Esophagus (tissue), 2 donors: Measurements from ENCODE around the gene CACUL1. TPM values are rescaled to one million over a fixed set of nuclear protein-coding genes. Genes with fewer than 3 reads are reported as not detected.
A peak's percentile ranks its signal among the peaks of the same experiment; 100 is the strongest.

Experiments
- H3K27ac ChIP-seq, 2 donors: one replicate each; pipeline ENCODE4 v1.5.1; 2013; ENCODE audit warnings: low read depth in 2 of 2, mild to moderate bottlenecking in 2 of 2, inconsistent platforms in 1 of 2, low read length in 1 of 2, moderate library complexity in 1 of 2
- H3K27me3 ChIP-seq, 2 donors: one replicate each; pipeline ENCODE4 v1.6.1; 2013; ENCODE audit warnings: low read length in 2 of 2, control low read depth in 1 of 2, mild to moderate bottlenecking in 1 of 2; ENCODE audit not compliant: insufficient read depth in 2 of 2, control insufficient read depth in 1 of 2
- H3K36me3 ChIP-seq, 2 donors: one replicate each; pipeline ENCODE4 v1.6.1; 2013; ENCODE audit warnings: low read length in 1 of 2; ENCODE audit not compliant: control insufficient read depth in 2 of 2, insufficient read depth in 2 of 2
- H3K4me1 ChIP-seq, 2 donors: one replicate each; pipeline ENCODE4 v1.6.1; 2013; ENCODE audit warnings: low read length in 1 of 2; ENCODE audit not compliant: control insufficient read depth in 2 of 2, insufficient read depth in 2 of 2
- H3K4me3 ChIP-seq, 2 donors: one replicate each; pipeline ENCODE4 v1.5.1; 2013; ENCODE audit warnings: low read length in 2 of 2, mild to moderate bottlenecking in 2 of 2, low read depth in 1 of 2, moderate library complexity in 1 of 2
- H3K9me3 ChIP-seq, 2 donors: one replicate each; pipeline ENCODE4 v1.6.1; 2013; ENCODE audit warnings: mild to moderate bottlenecking in 2 of 2, low read depth in 1 of 2, low read length in 1 of 2, moderate library complexity in 1 of 2; ENCODE audit not compliant: control insufficient read depth in 2 of 2, insufficient read depth in 1 of 2
- WGBS, 2 donors: extraction: QIAGEN DNeasy Blood & Tissue Kit; methylation state at CpG; one replicate each; pipeline ENCODE4 v1.1.7; 2013; 5-methylcytosine and 5-hydroxymethylcytosine counted together
- polyA plus RNA-seq, 2 donors: library from polyadenylated mRNA; stranded (reverse); fragments of 200-250 nt; gene quantifications; one replicate each; pipeline ENCODE4 v1.2.3, GENCODE V29; 2013
- donor health status: healthy with polysubstance abuse.
- donor health status: Bipolar disorder and iron deficiency.

CACUL1 gene
- polyA plus RNA-seq, 2 donors: 6.5 to 6.9 TPM

DNA sequence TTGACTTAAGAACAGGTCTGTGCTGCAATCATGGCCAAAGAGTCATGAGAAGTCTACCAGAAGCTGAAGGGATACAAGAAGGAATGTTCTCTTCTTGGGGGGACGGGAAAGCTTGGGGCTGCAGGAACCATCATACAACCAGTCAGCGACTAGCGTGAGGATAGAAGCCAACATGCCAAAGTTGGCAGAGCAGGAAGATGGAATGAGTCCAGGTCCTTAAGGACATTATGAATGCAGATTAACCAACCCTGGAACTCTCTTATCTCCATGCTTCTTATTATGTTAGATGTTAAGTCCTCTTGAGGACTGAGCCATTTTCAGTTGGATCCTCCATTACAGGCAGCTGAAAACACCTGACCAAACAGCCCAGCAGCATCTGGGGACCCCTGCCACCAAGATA is 17.2 kb upstream of the CACUL1 start:
- no peaks in the 10 kb centered on the region for H3K36me3 ChIP-seq

DNA sequence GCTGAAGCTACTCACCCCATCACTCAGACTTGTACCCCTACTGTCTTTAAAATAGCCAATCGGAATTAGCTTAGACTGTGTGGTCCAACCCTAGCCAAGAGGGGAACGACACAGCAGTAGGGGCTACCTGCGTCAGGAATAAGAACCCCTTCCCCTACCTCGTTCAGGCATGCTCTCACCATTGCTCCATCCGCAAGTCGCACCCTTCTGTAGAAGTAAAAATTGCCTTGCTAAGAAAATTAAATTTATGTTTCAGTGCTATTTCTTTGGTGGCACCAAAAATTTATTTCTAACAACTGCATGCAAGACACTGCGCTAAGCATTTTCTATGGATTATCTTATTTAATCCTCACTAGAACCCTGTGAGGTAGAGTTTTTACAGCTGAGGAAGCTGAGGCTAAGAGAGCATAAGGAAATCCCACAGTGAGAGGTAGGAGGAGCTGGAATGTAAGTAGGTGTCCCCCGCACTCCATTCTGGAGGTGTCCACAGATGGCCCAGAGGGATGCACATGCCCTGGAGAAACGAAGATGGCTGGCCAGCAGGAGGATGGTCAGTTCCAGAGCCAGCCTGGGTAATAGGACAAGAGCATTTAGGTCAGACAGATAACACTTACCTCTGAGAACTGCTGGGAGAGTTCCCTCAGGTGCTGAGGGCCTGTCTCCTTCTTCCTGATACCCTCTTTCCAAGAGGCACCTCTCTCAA is 15.3 kb upstream of the CACUL1 start:
- Histone ChIP-seq H3K9me3 (no peaks in the 10 kb centered on the region), H3K4me1 (no peaks in the 10 kb centered on the region), H3K4me3 (no peak overlapping the region), H3K36me3 (no peaks in the 10 kb centered on the region), H3K27ac (no peak overlapping the region), H3K27me3 (no peaks in the 10 kb centered on the region)
- WGBS, 2 donors: 87 to 88% methylated on average over 9 of the region's 9 CpGs

More for the DNA sequence above, 17.2 kb upstream of the CACUL1 start:
- Histone ChIP-seq H3K4me3 (no peak overlapping the region), H3K27me3 (no peaks in the 10 kb centered on the region), H3K9me3 (no peaks in the 10 kb centered on the region), H3K27ac (no peak overlapping the region), H3K4me1 (no peaks in the 10 kb centered on the region)
- WGBS, 2 donors: 85 to 91% methylated on average over 3 of the region's 3 CpGs

DNA sequence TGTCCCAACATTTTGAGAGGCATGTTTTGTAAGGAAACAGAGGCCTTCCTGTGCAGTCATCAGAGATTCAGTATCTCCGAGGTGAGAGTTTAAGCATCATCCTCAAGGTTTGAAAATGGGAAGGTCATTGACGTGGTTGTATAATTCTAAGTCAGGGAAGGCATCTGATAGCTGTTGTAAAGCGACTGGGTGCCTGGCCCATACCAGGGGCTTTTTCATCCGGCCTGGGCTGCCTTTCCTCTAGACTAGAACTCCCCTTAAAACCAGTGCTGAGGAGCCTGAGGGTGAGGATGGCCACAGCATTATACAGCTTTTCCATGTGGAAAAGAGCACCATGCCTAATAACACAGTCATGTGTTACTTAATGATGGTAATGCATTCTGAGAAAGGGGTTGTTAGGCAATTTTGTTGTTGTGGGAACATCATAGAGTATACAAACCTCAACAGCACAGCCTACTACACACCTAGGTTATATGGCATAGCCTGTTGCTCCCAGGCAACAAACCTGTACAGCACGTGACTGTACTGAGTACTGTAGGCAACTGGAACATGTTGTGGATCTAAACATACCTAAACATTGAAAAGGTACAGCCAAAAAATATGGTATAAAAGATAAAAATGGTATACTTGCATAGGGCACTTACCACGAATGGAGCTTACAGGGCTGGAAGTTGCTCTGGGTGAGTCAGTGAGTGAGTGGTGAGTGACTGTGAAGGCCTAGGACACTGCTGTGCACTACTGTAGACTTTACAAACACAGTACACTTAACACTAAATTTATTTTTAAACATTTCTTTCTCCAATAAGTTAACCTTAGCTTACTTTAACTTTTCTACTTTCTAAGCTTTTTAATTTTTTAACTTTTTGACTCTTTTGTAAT is 13.5 kb upstream of the CACUL1 start:
- H3K4me1 ChIP-seq: no peaks in the 10 kb centered on the region
- no peaks in the 10 kb centered on the region for H3K9me3 ChIP-seq
- H3K27me3 ChIP-seq: no peaks in the 10 kb centered on the region
- WGBS, 2 donors: 86 to 90% methylated on average over 6 of the region's 6 CpGs
- H3K36me3 ChIP-seq: no peaks in the 10 kb centered on the region
- H3K4me3 ChIP-seq: no peak overlapping the region
- H3K27ac ChIP-seq: no peak overlapping the region

DNA sequence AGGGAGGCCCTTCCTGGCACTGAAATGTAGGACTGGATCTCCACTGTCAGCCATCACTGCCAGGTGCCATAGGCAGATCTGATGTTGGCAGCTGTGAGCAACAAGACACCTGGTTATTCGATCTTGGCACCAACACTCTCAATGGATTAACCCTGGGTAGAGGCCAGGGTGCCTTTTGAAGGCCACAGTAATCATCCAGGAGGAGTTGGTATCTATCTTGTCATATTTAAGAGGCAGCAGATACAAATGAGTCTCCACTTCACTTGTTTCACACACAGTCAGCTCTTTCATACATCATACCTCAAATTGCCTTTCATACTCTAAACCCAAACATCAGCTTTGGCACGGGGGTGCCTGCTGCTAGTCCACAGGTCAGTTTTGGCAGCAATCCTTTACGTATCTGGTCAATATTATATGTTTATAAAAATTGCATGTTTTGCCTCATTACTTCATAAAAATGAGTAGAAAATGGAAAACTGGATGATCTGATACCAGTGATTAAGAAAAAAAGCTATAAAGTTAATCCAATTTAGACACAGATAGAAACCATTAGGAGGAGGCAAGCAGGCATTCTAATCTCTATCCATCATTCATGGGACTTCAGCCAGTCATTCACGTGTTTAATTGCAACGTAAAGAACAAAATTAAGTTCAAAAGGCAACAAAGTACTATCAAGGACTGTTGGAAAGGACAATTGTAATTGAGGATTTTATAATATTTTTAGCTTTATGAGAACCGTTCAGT is 12.7 kb upstream of the CACUL1 start:
- Histone ChIP-seq H3K4me1 (no peaks in the 10 kb centered on the region), H3K27ac (no peak overlapping the region), H3K9me3 (no peaks in the 10 kb centered on the region), H3K27me3 (no peaks in the 10 kb centered on the region), H3K4me3 (no peak overlapping the region), H3K36me3 (no peaks in the 10 kb centered on the region)
- WGBS, 2 donors: 71 to 73% methylated on average over 6 of the region's 6 CpGs

DNA sequence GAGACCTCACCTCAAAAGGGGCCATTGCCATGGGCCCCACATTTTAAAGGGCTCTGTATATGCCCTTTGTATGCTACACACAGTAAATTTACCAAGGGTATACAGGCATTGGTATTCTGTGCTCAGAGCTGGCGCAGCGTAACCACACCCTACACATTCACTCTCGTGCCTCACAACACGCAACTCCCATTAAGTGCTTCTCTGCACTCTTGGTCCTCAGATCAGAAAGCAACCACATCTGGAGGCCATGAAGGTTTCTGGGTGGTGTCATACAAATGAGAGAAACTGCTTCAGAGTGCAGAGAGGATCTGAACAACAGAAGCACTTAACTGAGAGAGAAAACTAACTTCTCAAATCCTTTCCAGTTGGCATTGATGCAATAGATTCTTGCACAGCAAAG is 9.4 kb upstream of the CACUL1 start:
- no peaks in the 10 kb centered on the region for H3K36me3 ChIP-seq
- no peak overlapping the region for H3K4me3 ChIP-seq
- H3K9me3 ChIP-seq: no peaks in the 10 kb centered on the region
- 95 to 96% methylated on average over 4 of the region's 4 CpGs for WGBS, 2 donors
- no peak overlapping the region for H3K27ac ChIP-seq
- H3K4me1 ChIP-seq: no peaks in the 10 kb centered on the region
- H3K27me3 ChIP-seq: no peaks in the 10 kb centered on the region

DNA sequence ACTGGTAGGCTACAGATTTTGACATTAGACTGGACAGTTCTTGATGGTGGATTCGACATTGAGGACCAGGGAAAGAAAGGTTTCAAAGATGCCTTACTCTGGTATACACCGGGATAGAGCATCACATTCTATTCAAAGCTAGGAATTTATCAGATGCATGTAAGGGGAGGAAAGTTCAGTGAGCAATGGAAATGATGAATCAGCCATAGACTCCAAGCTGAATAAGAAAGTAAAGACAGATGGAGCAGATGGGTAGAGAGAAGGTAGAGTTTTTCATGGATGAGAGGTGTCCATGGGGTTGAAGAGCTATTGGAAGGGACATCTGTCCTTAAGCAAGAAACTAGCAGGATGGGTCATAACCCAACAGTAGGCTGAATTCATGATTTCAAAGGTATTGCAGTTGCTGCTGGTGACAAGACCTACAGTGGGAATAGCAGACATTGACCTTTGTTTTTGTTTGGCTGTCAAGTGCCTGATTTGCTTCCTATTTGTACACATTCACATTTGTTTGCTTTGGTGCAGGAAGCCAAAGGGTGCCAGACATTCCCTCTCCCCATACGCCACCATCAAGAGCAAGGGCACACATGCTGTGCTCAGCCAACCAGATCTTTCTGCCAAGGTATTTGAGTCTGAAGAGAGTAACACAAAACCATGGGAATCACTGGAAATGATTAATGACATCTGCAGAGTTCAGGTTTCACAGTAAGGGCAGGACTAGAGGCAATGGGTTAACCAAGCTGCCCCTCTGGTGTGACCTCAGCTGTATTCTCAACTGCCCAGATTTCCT is 8.6 kb upstream of the CACUL1 start:
- no peaks in the 10 kb centered on the region for H3K4me1 ChIP-seq
- no peak overlapping the region for H3K27ac ChIP-seq
- no peaks in the 10 kb centered on the region for H3K36me3 ChIP-seq
- no peaks in the 10 kb centered on the region for H3K9me3 ChIP-seq
- no peak overlapping the region for H3K4me3 ChIP-seq
- no peaks in the 10 kb centered on the region for H3K27me3 ChIP-seq
- WGBS, 2 donors: 88 to 89% methylated on average over 3 of the region's 3 CpGs

DNA sequence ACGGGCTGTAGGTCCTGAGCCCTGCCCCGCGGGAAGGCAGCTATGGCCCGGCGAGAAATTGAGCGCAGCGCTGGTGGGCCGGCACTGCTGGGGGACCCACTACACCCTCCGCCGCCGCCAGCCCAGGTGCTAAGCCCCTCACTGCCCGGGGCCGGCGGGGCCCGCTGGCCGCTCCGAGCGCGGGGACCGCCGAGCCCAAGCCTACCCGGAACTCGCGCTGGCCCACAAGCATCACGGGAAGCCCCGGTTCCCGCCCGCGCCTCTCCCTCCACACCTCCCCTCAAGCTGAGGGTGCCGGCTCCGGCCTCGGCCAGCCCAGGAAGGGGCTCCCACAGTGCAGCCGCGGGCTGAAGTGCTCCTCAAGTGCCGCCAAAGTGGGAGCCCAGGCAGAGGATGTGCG is 5.5 kb upstream of the CACUL1 start:
- 94 to 97% methylated on average over 23 to 36 of the region's 36 CpGs for WGBS, 2 donors
- no peak overlapping the region for H3K27ac ChIP-seq
- H3K9me3 ChIP-seq: no peaks in the 10 kb centered on the region
- H3K36me3 ChIP-seq: no peaks in the 10 kb centered on the region
- no peaks in the 10 kb centered on the region for H3K27me3 ChIP-seq
- H3K4me1 ChIP-seq: no peaks in the 10 kb centered on the region
- H3K4me3 ChIP-seq: no peak overlapping the region

DNA sequence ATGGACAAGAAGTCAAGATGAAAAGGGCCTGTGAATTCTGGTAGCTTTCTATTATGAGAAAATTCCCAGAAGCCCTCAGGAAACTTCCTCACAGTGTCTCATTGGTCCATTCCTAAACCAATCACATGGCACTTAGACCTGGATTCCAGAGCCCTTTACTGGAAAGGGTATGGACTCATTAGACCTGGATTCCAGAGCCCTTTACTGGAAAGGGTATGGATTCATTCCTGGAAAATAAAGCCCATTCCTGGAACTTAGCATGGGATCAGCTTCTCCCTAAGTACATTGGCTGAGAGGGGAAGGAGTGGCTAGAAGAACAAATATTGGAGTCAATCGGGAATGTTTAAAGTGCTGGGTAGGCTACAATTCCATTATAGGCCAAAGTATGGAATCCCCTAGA is 3.7 kb upstream of the CACUL1 start:
- 72 to 78% methylated on average over 1 of the region's 1 CpG for WGBS, 2 donors

DNA sequence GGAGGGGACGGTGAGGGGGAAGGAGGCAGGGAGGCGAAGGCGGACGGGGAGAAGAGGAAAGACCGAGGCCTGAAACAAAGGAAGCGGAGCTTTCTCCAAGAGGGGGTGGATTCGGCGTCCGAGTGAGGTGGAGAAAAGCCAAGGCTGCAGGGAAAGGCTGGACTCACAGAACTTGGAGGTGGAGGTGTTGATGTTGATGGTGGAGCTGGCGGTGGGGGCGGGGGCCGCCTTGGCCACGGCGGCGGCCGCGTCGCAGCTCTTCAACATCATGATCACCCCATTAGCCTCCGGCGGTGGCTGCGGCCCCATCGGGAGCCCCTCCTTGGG is 578 bp downstream of the CACUL1 start:
- Histone ChIP-seq H3K4me3 (peak overlapping the region; percentile 77 to 90), H3K27me3 (no peaks in the 10 kb centered on the region), H3K4me1 (peaks cover 0 to 2% of the 10 kb centered on the region in 2 donors), H3K27ac (peak overlapping the region; percentile 71 to 84), H3K36me3 (no peaks in the 10 kb centered on the region), H3K9me3 (no peaks in the 10 kb centered on the region)
- WGBS, 2 donors: 0% methylated on average over 20 to 22 of the region's 22 CpGs

More for the DNA sequence above, 3.7 kb upstream of the CACUL1 start:
- Histone ChIP-seq H3K4me3 (no peak overlapping the region), H3K36me3 (no peaks in the 10 kb centered on the region), H3K9me3 (no peaks in the 10 kb centered on the region), H3K27ac (no peak overlapping the region), H3K27me3 (no peaks in the 10 kb centered on the region), H3K4me1 (peaks cover 0 to 2% of the 10 kb centered on the region in 2 donors)
